Endothelial cell of umbilical vein (primary cell): ENCODE measurements around the gene CSNK1D. TPM values are rescaled to one million over a fixed set of nuclear protein-coding genes. Genes with fewer than 3 reads are reported as not detected.

Experiments used
- BruUV-seq: library from RNA; stranded (reverse); fragments of 400-500 nt; replicated peaks from 2 replicates; lab custom pipeline; 2021; lab: Mats Ljungman, UMichigan
- CTCF ChIA-PET: fragments of 300-600, 350-600 bp; sonication (Branson Sonifier 250); formaldehyde crosslinking; loops from one replicate; lab custom pipeline; 2021; ENCODE audit warnings: antibody characterized with exemption, inconsistent platforms; lab: Charles Lee
- POLR2A ChIA-PET: fragments of 300-600, 350-600 bp; sonication (Branson Sonifier 250); formaldehyde crosslinking; loops from one replicate; lab custom pipeline; 2021; ENCODE audit warnings: antibody characterized with exemption, inconsistent platforms; lab: Charles Lee
- DNase-seq: peaks from one replicate; pipeline ENCODE4 v3.0.0-alpha.2; 2011; ENCODE audit warnings: low read depth, low spot score
- FAIRE-seq: peaks from 2 replicates; lab custom pipeline; 2011; peaks lifted over from hg19 to GRCh38; lab: Jason Lieb, UNC
- H2AFZ ChIP-seq: 2 replicates; pipeline ENCODE4 v1.6.0; 2012; ENCODE audit warnings: low read depth, low read length, control low read depth, inconsistent platforms
- H3K27ac ChIP-seq: 2 replicates; pipeline ENCODE4 v1.5.1; 2011; ENCODE audit warnings: low read depth, mild to moderate bottlenecking, control low read depth, low read length, moderate library complexity; ENCODE audit not compliant: insufficient read depth
- H3K27me3 ChIP-seq, 2 experiments: 2 replicates each; pipeline versions ENCODE4 v1.6.0 to v1.6.1; 2011; ENCODE audit warnings: low read length in 2 of 2, mixed read lengths in 1 of 2; ENCODE audit not compliant: control insufficient read depth in 2 of 2, insufficient read depth in 2 of 2
- H3K36me3 ChIP-seq, 2 experiments: 2 replicates in 1 of 2; 3 replicates in 1 of 2; pipeline ENCODE4 v1.5.1; 2011; ENCODE audit warnings: low read length in 2 of 2, mild to moderate bottlenecking in 1 of 2, moderate library complexity in 1 of 2; ENCODE audit not compliant: control insufficient read depth in 2 of 2, insufficient read depth in 2 of 2; ENCODE audit errors: extremely low read depth in 1 of 2
- H3K4me1 ChIP-seq: 3 replicates; pipeline ENCODE4 v1.5.1; 2011; ENCODE audit warnings: mild to moderate bottlenecking, low read length; ENCODE audit not compliant: control insufficient read depth, insufficient read depth; ENCODE audit errors: extremely low read depth
- H3K4me2 ChIP-seq: 2 replicates; pipeline ENCODE4 v1.6.1; 2011; ENCODE audit warnings: low read length, control low read depth, mixed read lengths; ENCODE audit not compliant: insufficient read depth
- H3K4me3 ChIP-seq, 3 experiments: fragments of 200-600 bp in 1 of 3; sonication (generic), shearing (Covaris generic) in 1 of 3; replicated peaks in 1 of 3; 2 replicates each; pipeline ENCODE4 v1.5.1; 2011 to 2016; ENCODE audit warnings: control low read depth in 3 of 3, low read length in 3 of 3, mild to moderate bottlenecking in 2 of 3, inconsistent platforms in 1 of 3, low read depth in 1 of 3, moderate library complexity in 1 of 3; ENCODE audit not compliant: insufficient read depth in 1 of 3
- H3K79me2 ChIP-seq: 2 replicates; pipeline ENCODE4 v1.6.0; 2012; ENCODE audit warnings: low read length, inconsistent platforms; ENCODE audit not compliant: control insufficient read depth, insufficient read depth
- H3K9ac ChIP-seq: replicated peaks from 2 replicates; pipeline ENCODE3; 2011; ENCODE audit warnings: low read length, control low read depth; ENCODE audit not compliant: insufficient read depth; ENCODE audit errors: extremely low read depth
- H3K9me1 ChIP-seq: replicated peaks from 3 replicates; pipeline ENCODE4 v1.6.0; 2011; ENCODE audit warnings: mild to moderate bottlenecking, low read length; ENCODE audit not compliant: control insufficient read depth, insufficient read depth; ENCODE audit errors: extremely low read depth
- H3K9me3 ChIP-seq: replicated peaks from 2 replicates; pipeline ENCODE4 v1.5.1; 2012; ENCODE audit warnings: low read length, inconsistent platforms; ENCODE audit not compliant: control insufficient read depth, insufficient read depth
- H4K20me1 ChIP-seq: replicated peaks from 2 replicates; pipeline ENCODE3; 2011; ENCODE audit warnings: mild to moderate bottlenecking, low read length; ENCODE audit not compliant: control insufficient read depth, insufficient read depth; ENCODE audit errors: extremely low read depth
- CTCF ChIP-seq, 2 donors: IDR thresholded peaks; 1 replicate in 1 of 2; 2 replicates in 1 of 2; pipeline ENCODE4 v1.5.1; 2011; ENCODE audit warnings: low read length in 2 of 2, mild to moderate bottlenecking in 2 of 2, moderate library complexity in 2 of 2, control low read depth in 1 of 2, inconsistent platforms in 1 of 2, low read depth in 1 of 2; ENCODE audit not compliant: insufficient read depth in 1 of 2; ENCODE audit errors: extremely low read depth in 1 of 2
- EZH2 ChIP-seq: IDR thresholded peaks from 2 replicates; pipeline ENCODE4 v1.6.1; 2012; ENCODE audit warnings: borderline replicate concordance, low read depth, mild to moderate bottlenecking, moderate library complexity, low read length, inconsistent platforms; ENCODE audit not compliant: severe bottlenecking
- FOS ChIP-seq: IDR thresholded peaks from 2 replicates; pipeline ENCODE4 v1.6.1; 2011; ENCODE audit warnings: mild to moderate bottlenecking, low read length, moderate library complexity, borderline replicate concordance; ENCODE audit not compliant: insufficient read depth
- GATA2 ChIP-seq: IDR thresholded peaks from 2 replicates; pipeline ENCODE4 v1.7.0; 2011; ENCODE audit warnings: low read depth, mild to moderate bottlenecking, moderate library complexity, mixed read lengths, low read length; ENCODE audit not compliant: insufficient read length, insufficient read depth
- JUN ChIP-seq: IDR thresholded peaks from 2 replicates; pipeline ENCODE4 v1.6.1; 2011; ENCODE audit warnings: borderline replicate concordance, low read depth; ENCODE audit not compliant: insufficient read length, insufficient read depth
- MYC ChIP-seq: IDR thresholded peaks from one replicate; pipeline ENCODE4 v1.6.1; 2011; ENCODE audit warnings: mild to moderate bottlenecking, low read depth, low read length
- POLR2A ChIP-seq: IDR thresholded peaks from 2 replicates; pipeline ENCODE4 v1.6.1; 2012; ENCODE audit warnings: low read depth, mild to moderate bottlenecking, control low read depth, low read length
- POLR2AphosphoS5 ChIP-seq: IDR thresholded peaks from 2 replicates; pipeline ENCODE4 v1.6.1; 2012; ENCODE audit warnings: low read depth, mild to moderate bottlenecking, control low read depth, low read length, moderate library complexity; ENCODE audit not compliant: insufficient read depth
- dilution Hi-C: fragments of 300-500 bp; cut with MboI; formaldehyde crosslinking; loops from one replicate; pipeline ENCODE4 v1.15.0; 2019; ENCODE audit warnings: low sequenced_read_pairs; ENCODE audit not compliant: extremely low pct_ligation_motif_present
- intact Hi-C: fragments of 100-400 bp; cut with micrococcal nuclease; formaldehyde crosslinking; loops from one replicate; pipeline ENCODE4 v1.10.0; 2022
- polyA plus RNA-seq, 4 experiments: library from polyadenylated mRNA; depleted of rRNA in 3 of 4; stranded (reverse) in 3 of 4; unstranded in 1 of 4; fragments of >200 nt; gene quantifications; 2 replicates each; pipeline versions ENCODE4 v1.2.1 to v1.2.3, GENCODE V29; 2011 to 2012; ENCODE audit warnings: missing spikeins in 1 of 4
- total RNA-seq: library from RNA; stranded (reverse); gene quantifications from 2 replicates; pipeline ENCODE4 v1.2.3, GENCODE V29; 2021
- TF ChIP-seq, protein P1 (sequence below): IDR thresholded peaks from 2 replicates; pipeline ENCODE4 v1.6.1; 2011; ENCODE audit not compliant: insufficient read depth, insufficient read length

The CSNK1D gene
- total and polyA plus RNA-seq, 2 donors (not counting 3 experiments of a cell fraction or from before 2014, with no cell fraction given), result 127 to 155 TPM

DNA sequence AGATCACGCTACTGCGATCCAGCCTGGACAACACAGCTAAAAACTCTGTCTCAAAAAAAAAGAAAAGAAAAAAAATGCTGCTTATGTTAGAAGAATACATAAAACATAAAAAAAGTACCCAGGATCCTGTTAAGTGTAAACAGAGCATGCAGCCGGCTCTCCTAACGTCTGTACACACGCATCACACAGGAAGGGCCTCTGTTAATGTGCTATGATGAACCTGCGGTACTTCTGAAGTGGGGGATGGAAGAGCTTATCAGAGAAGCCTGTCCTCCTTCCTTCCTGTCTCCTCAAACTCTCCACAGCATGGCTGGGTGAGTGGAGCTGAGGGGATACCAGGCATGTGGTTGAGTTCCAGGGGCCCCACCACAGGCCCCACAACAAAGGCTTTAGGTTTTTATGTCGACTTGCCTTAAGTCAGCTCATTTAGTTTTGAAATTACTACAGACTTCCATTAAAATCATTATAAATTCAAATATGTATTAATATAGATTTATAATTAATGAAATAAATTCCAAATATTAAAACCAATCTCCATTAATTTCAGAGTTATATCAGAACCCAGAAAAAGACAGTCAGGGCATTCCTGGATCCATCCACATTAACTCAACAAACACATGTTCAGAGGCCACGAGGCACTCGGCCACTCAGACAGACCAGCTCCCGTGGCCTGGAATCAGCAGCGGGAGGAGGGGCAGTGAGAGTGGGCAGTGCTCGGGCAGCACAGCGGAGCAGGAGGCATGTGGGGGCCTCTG is 72.6 kb downstream of the CSNK1D start:
- dilution Hi-C loops, result no loop called here
- CTCF ChIA-PET, result interaction anchor here (0.5 to 1.5 kb wide), 4 partner anchors 11 to 1056 kb away, joined by 3 to 4 read pairs (median 4); no protein-coding TSS in a partner anchor
- intact Hi-C loops, result no loop called here

More for the DNA sequence above, 72.6 kb downstream of the CSNK1D start:
- no peaks in the 10 kb centered on the region for H3K79me2 ChIP-seq
- FAIRE-seq, result no peak
- no peak overlapping the region for H3K4me2 ChIP-seq
- no peak overlapping the region for H3K4me3 ChIP-seq
- TF ChIP-seq JUN, result no peak
- TF ChIP-seq CTCF (IDR thresholded peaks at IDR 0.05; ENCODE audit: extremely low read depth in 1 of 2, insufficient read depth in 1 of 2, low read depth in 1 of 2, low read length in 2 of 2), result no peak
- TF ChIP-seq, protein P1, sequence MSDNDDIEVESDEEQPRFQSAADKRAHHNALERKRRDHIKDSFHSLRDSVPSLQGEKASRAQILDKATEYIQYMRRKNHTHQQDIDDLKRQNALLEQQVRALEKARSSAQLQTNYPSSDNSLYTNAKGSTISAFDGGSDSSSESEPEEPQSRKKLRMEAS, result no peak
- TF ChIP-seq EZH2, result no peak
- no peak for TF ChIP-seq GATA2
- no peak for TF ChIP-seq MYC
- no peak for TF ChIP-seq POLR2AphosphoS5
- TF ChIP-seq POLR2A, result no peak
- TF ChIP-seq FOS, result no peak
- peaks cover 4% of the 10 kb centered on the region for H3K4me1 ChIP-seq
- no peak for DNase-seq
- H3K9ac ChIP-seq, result no peak overlapping the region
- no peak overlapping the region for H2AFZ ChIP-seq
- no peaks in the 10 kb centered on the region for H3K9me3 ChIP-seq
- H3K9me1 ChIP-seq, result no peaks in the 10 kb centered on the region
- POLR2A ChIA-PET, result interaction anchor here (0.6 to 0.9 kb wide), 2 partner anchors 11 to 36 kb away, joined by 3 to 4 read pairs; no protein-coding TSS in a partner anchor
- H4K20me1 ChIP-seq, result no peaks in the 10 kb centered on the region
- no TSS peak for BruUV-seq
- H3K36me3 ChIP-seq, result peaks cover 0 to 6% of the 10 kb centered on the region in 2 experiments
- no peak overlapping the region for H3K27ac ChIP-seq
- no peaks in the 10 kb centered on the region for H3K27me3 ChIP-seq
